ENCODE data around the gene NUDT14. TPM values are rescaled to one million over a fixed set of nuclear protein-coding genes. Genes with fewer than 3 reads are reported as not detected.

Gene NUDT14
- total and polyA plus RNA-seq, 2 donors = 17.2 to 18.1 TPM

DNA sequence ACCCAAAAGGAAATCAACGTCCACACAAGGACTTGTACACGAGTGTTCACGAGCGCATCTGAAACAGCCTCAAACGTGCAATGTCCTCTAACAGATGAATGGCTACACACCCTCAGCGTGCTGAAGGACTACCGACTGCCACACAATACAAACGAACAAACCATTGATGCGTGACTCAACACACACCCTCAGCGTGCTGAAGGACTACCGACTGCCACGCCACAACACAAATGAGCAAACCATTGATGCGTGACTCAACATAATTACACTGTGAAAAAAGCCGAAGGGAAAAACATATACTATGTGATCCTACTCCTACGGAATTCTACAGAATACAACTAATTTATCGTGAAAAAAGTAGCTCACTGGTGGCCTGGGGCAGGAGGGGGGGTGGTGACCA is 42.1 kb upstream of the NUDT14 start:
- DNase-seq (ENCODE audit: low read depth in 6 of 9, low spot score in 9 of 9) = no peak
- H3K36me3 ChIP-seq (ENCODE audit: control insufficient read depth in 2 of 2, insufficient read depth in 2 of 2, low read length in 1 of 2) = peaks cover 28 to 57% of the 10 kb centered on the region in 2 donors
- 95% methylated on average over 16 of the region's 16 CpGs for WGBS
- H3K4me1 ChIP-seq (ENCODE audit: control insufficient read depth in 2 of 2, insufficient read depth in 2 of 2, low read length in 2 of 2) = no peaks in the 10 kb centered on the region
- H3K4me3 ChIP-seq (ENCODE audit: low read length in 2 of 2) = no peak overlapping the region
- no peaks in the 10 kb centered on the region for H3K27me3 ChIP-seq (ENCODE audit: control insufficient read depth in 2 of 2, insufficient read depth in 1 of 2, low read length in 1 of 2)
- H3K27ac ChIP-seq (ENCODE audit: low read depth in 1 of 2, low read length in 1 of 2) = no peak overlapping the region
- no peaks in the 10 kb centered on the region for H3K9me3 ChIP-seq (ENCODE audit: control insufficient read depth in 2 of 2, insufficient read depth in 1 of 2, low read length in 1 of 2)

DNA sequence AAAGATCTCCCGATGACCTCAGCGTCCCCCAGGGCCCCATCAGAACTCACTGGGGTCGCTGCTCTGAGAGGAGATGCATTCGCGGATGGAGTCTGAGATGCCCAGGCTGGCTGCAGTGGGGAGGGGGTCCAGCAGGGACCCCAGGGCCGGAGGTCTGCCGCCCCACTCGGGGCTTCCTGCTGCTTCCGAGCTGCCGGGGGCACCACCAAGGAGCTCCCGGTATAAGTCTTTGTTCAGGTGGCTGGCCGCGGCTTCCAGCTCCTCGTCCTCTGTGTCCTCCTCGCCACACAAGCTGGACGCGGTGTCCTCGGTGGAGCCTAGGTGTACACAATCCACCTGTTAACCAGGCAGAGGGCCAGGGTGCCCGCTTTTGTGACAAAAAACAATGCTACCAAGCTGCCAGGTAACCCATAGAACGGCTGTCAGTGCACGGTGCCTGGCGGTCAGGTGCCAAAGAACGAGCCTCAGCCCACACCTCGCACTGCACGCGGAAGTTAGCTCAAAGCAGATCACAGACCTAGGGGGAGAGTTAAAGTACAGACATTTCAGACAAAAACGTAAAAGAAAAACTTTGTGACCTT is 40.6 kb upstream of the NUDT14 start:
- Histone ChIP-seq H3K27ac (ENCODE audit: low read depth in 1 of 2, low read length in 1 of 2) (no peak overlapping the region), H3K36me3 (ENCODE audit: control insufficient read depth in 2 of 2, insufficient read depth in 2 of 2, low read length in 1 of 2) (peaks cover 35 to 69% of the 10 kb centered on the region in 2 donors), H3K9me3 (ENCODE audit: control insufficient read depth in 2 of 2, insufficient read depth in 1 of 2, low read length in 1 of 2) (no peaks in the 10 kb centered on the region), H3K4me1 (ENCODE audit: control insufficient read depth in 2 of 2, insufficient read depth in 2 of 2, low read length in 2 of 2) (no peaks in the 10 kb centered on the region), H3K27me3 (ENCODE audit: control insufficient read depth in 2 of 2, insufficient read depth in 1 of 2, low read length in 1 of 2) (no peaks in the 10 kb centered on the region), H3K4me3 (ENCODE audit: low read length in 2 of 2) (no peak overlapping the region)
- 98% methylated on average over 27 of the region's 27 CpGs for WGBS
- DNase-seq (ENCODE audit: low read depth in 6 of 9, low spot score in 9 of 9) = no peak

DNA sequence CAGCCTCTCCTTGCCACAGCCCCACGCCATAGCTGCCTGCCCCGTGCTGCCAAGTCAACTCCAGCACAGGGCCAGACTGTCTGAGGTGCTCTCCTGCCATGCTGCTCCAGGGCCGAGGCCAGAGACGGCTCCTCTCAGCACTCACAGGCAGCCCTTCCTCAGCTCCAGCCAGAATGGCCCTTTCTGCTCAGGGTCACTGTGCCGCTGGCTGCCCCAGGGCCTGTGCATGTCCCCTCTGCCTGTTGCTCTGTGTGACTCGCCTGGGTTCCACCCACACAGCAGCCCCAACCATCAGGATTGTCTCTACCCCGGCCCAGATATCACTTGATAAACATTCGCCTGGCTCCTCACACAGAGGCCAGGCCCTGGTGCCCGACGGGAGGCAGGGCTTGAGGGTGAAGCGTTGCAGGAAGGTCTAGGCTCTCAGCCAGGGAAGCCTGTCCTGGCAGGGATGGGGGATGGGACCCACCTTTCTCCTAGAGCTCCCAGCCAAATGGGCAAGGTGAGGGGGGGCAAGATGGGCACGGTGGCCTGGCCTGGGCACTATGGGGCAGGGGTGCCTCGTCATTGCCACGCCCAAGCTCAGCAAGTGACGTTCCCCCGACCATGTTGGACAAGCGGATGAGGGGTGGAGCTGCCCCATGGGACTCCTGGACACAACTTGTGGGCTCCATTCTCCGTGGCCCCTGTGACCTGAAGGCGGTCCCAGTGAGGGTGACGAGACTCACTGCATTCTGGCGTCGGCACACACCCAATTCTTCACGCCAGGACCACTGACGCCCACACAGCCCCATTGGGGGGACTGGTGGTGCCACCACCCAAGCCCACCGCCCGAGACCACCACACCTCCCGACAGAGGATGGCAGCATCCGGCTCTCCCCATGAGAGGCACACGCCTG is 39.8 kb upstream of the NUDT14 start:
- Histone ChIP-seq H3K4me3 (ENCODE audit: low read length in 2 of 2) (no peak overlapping the region), H3K27me3 (ENCODE audit: control insufficient read depth in 2 of 2, insufficient read depth in 1 of 2, low read length in 1 of 2) (no peaks in the 10 kb centered on the region), H3K27ac (ENCODE audit: low read depth in 1 of 2, low read length in 1 of 2) (no peak overlapping the region), H3K36me3 (ENCODE audit: control insufficient read depth in 2 of 2, insufficient read depth in 2 of 2, low read length in 1 of 2) (peaks cover 35 to 66% of the 10 kb centered on the region in 2 donors), H3K4me1 (ENCODE audit: control insufficient read depth in 2 of 2, insufficient read depth in 2 of 2, low read length in 2 of 2) (no peaks in the 10 kb centered on the region), H3K9me3 (ENCODE audit: control insufficient read depth in 2 of 2, insufficient read depth in 1 of 2, low read length in 1 of 2) (no peaks in the 10 kb centered on the region)
- DNase-seq (ENCODE audit: low read depth in 6 of 9, low spot score in 9 of 9) = no peak
- 98% methylated on average over 29 of the region's 29 CpGs for WGBS

DNA sequence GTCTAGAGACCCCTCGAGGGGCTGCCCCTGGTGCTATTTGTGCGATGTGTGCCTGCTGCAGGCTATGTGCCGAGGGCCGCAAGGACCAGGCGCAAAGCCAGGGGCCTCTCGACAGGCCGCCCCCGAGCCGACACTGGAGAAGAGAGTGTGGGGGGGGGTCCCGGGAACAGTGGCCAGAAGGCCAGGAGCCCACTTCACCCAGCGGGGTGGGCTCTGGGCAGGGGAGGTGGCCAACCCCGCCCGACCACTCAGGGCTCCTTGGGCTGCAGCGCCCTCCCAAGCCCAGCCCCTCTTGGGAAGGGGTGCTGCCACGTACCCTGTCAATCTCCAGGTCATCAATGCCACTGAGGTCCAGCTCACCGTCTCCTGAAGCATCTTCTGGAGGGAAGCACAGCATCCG is 38.6 kb upstream of the NUDT14 start:
- Histone ChIP-seq H3K4me1 (ENCODE audit: control insufficient read depth in 2 of 2, insufficient read depth in 2 of 2, low read length in 2 of 2) (no peaks in the 10 kb centered on the region), H3K27me3 (ENCODE audit: control insufficient read depth in 2 of 2, insufficient read depth in 1 of 2, low read length in 1 of 2) (no peaks in the 10 kb centered on the region), H3K27ac (ENCODE audit: low read depth in 1 of 2, low read length in 1 of 2) (no peak overlapping the region), H3K9me3 (ENCODE audit: control insufficient read depth in 2 of 2, insufficient read depth in 1 of 2, low read length in 1 of 2) (no peaks in the 10 kb centered on the region), H3K4me3 (ENCODE audit: low read length in 2 of 2) (no peak overlapping the region), H3K36me3 (ENCODE audit: control insufficient read depth in 2 of 2, insufficient read depth in 2 of 2, low read length in 1 of 2) (peaks cover 35 to 58% of the 10 kb centered on the region in 2 donors)
- 99% methylated on average over 17 of the region's 17 CpGs for WGBS
- DNase-seq (ENCODE audit: low read depth in 6 of 9, low spot score in 9 of 9) = no peak

DNA sequence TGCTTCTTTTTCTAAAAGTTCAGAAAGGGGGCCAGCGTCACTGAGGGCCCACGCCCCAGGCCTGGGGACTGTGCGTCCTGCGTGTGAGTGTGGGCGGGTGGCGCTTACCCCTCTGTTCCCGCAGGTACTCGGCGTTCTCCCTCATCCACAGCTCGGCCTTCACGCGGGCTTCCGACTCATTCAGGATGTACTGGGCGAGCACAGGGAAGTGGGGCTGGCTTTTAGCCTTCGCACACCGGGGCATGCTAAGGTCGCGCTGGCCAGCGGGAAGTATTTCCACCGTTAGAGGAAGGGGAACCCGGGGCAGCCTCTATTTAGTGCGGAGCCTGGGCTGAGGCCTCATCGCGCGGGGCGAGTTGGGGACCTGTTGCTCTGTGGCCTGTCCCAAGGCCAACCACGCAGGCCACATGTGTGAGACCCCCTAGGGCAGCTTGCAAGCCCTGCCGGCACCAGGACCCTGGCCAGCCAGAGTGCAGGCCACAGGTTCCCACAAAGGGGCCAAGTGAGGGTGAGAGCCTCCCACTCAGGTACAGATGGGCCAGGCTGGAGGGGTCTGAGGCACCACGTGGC is 38.0 kb upstream of the NUDT14 start:
- Histone ChIP-seq H3K27ac (ENCODE audit: low read depth in 1 of 2, low read length in 1 of 2) (no peak overlapping the region), H3K4me3 (ENCODE audit: low read length in 2 of 2) (no peak overlapping the region), H3K27me3 (ENCODE audit: control insufficient read depth in 2 of 2, insufficient read depth in 1 of 2, low read length in 1 of 2) (no peaks in the 10 kb centered on the region), H3K36me3 (ENCODE audit: control insufficient read depth in 2 of 2, insufficient read depth in 2 of 2, low read length in 1 of 2) (peaks cover 35 to 53% of the 10 kb centered on the region in 2 donors), H3K9me3 (ENCODE audit: control insufficient read depth in 2 of 2, insufficient read depth in 1 of 2, low read length in 1 of 2) (no peaks in the 10 kb centered on the region), H3K4me1 (ENCODE audit: control insufficient read depth in 2 of 2, insufficient read depth in 2 of 2, low read length in 2 of 2) (no peaks in the 10 kb centered on the region)
- WGBS = 98% methylated on average over 29 of the region's 29 CpGs
- no peak for DNase-seq (ENCODE audit: low read depth in 6 of 9, low spot score in 9 of 9)

DNA sequence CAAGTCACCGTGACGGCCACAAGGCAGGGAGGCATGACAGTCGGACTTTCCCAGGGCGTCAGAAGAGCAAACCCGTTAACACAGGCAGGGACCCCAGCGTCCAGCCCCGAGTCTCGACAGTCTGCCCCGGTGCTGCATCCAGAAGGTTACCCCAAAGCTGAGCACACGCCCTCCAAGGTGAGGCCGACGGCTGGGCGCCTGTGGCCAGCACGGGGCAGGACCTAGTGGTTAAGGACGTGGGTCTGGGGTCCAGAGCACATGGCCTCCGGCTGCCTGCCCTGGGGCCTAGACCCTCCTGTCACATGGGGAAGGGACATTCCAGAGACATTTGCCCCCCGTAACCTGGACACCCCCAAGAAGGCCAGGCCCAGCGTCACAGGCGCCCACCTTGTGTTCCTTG is 37.5 kb upstream of the NUDT14 start:
- Histone ChIP-seq H3K4me3 (ENCODE audit: low read length in 2 of 2) (no peak overlapping the region), H3K27ac (ENCODE audit: low read depth in 1 of 2, low read length in 1 of 2) (no peak overlapping the region), H3K4me1 (ENCODE audit: control insufficient read depth in 2 of 2, insufficient read depth in 2 of 2, low read length in 2 of 2) (no peaks in the 10 kb centered on the region), H3K36me3 (ENCODE audit: control insufficient read depth in 2 of 2, insufficient read depth in 2 of 2, low read length in 1 of 2) (peaks cover 35 to 55% of the 10 kb centered on the region in 2 donors), H3K9me3 (ENCODE audit: control insufficient read depth in 2 of 2, insufficient read depth in 1 of 2, low read length in 1 of 2) (no peaks in the 10 kb centered on the region), H3K27me3 (ENCODE audit: control insufficient read depth in 2 of 2, insufficient read depth in 1 of 2, low read length in 1 of 2) (no peaks in the 10 kb centered on the region)
- no peak for DNase-seq (ENCODE audit: low read depth in 6 of 9, low spot score in 9 of 9)
- WGBS = 97% methylated on average over 19 of the region's 19 CpGs

DNA sequence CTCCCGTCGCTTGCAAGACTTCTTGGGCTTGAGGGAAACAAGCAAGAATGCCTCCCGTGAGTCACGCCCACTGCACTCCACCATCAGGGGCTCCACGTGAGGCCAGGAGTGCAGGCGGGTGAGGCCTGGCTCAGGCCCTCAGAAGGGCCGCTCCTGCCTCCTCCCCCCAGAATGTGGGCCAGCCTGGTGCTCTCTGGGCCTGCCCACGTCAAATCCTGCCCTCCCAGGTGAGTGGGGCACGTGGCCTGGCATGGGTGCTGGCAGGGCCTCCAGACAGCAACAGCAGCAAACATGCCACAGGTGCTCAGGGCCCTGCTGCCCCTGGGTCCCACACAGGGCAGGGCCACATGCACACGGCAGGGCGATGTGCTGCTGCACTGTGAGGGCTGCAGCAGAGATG is 36.7 kb upstream of the NUDT14 start:
- Histone ChIP-seq H3K4me1 (ENCODE audit: control insufficient read depth in 2 of 2, insufficient read depth in 2 of 2, low read length in 2 of 2) (no peaks in the 10 kb centered on the region), H3K36me3 (ENCODE audit: control insufficient read depth in 2 of 2, insufficient read depth in 2 of 2, low read length in 1 of 2) (peaks cover 33 to 60% of the 10 kb centered on the region in 2 donors), H3K9me3 (ENCODE audit: control insufficient read depth in 2 of 2, insufficient read depth in 1 of 2, low read length in 1 of 2) (no peaks in the 10 kb centered on the region), H3K4me3 (ENCODE audit: low read length in 2 of 2) (no peak overlapping the region), H3K27ac (ENCODE audit: low read depth in 1 of 2, low read length in 1 of 2) (no peak overlapping the region), H3K27me3 (ENCODE audit: control insufficient read depth in 2 of 2, insufficient read depth in 1 of 2, low read length in 1 of 2) (no peaks in the 10 kb centered on the region)
- 98% methylated on average over 11 of the region's 11 CpGs for WGBS
- DNase-seq (ENCODE audit: low read depth in 6 of 9, low spot score in 9 of 9) = no peak

DNA sequence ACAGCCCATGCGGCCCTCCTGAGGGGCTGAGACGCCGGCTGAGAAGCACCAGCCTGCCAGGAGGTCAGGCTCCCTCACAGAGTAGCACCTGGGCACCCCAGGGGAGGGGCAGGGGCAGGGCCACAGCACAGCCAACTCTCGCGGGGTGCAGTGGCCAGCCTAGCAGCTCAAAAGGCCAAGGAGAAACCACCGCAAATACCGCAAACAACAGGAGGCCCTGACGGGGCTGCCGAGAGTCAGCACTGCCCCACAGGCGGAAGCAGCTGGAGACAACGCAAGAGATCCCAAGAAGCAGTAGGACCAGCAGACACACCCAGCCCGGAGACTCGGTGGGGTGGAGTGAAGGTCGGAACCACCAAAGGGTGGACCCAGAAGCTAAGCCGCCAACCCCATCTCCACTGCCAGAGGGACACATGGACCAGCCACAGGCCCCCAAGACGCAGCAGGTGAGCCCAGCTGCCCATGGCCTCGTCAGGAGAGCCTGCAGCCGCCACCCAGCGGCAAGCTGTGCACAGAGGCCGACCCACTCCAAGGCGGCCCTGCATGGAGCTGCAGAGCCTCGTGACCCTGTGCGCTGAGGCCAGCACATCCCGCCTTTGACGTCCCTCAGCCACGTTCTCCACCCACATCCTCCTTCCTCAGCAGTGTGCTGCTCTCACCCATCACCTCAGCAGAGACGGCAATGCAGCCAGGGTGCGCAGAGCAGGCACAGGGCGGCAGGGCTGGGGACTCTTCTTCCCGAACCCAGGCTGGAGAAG is 35.6 kb upstream of the NUDT14 start:
- Histone ChIP-seq H3K4me1 (ENCODE audit: control insufficient read depth in 2 of 2, insufficient read depth in 2 of 2, low read length in 2 of 2) (no peaks in the 10 kb centered on the region), H3K9me3 (ENCODE audit: control insufficient read depth in 2 of 2, insufficient read depth in 1 of 2, low read length in 1 of 2) (no peaks in the 10 kb centered on the region), H3K27me3 (ENCODE audit: control insufficient read depth in 2 of 2, insufficient read depth in 1 of 2, low read length in 1 of 2) (no peaks in the 10 kb centered on the region), H3K27ac (ENCODE audit: low read depth in 1 of 2, low read length in 1 of 2) (no peak overlapping the region), H3K36me3 (ENCODE audit: control insufficient read depth in 2 of 2, insufficient read depth in 2 of 2, low read length in 1 of 2) (peaks cover 30 to 57% of the 10 kb centered on the region in 2 donors), H3K4me3 (ENCODE audit: low read length in 2 of 2) (no peak overlapping the region)
- WGBS = 94% methylated on average over 30 of the region's 30 CpGs
- DNase-seq (ENCODE audit: low read depth in 6 of 9, low spot score in 9 of 9) = no peak

DNA sequence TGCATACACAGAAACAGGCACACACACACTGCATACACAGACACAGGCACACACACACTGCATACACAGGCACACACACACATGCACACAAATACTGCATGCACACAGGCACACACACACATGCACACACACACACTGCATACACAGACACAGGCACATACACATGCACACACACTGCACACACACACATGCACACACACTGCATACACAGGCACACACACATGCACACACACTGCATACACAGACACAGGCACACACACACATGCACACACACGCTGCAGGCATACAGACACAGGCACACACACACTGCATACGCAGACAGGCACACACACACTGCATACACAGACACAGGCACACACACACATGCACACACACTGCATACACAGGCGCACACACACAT is 34.5 kb upstream of the NUDT14 start:
- Histone ChIP-seq H3K36me3 (ENCODE audit: control insufficient read depth in 2 of 2, insufficient read depth in 2 of 2, low read length in 1 of 2) (peaks cover 19 to 52% of the 10 kb centered on the region in 2 donors), H3K4me3 (ENCODE audit: low read length in 2 of 2) (no peak overlapping the region), H3K27ac (ENCODE audit: low read depth in 1 of 2, low read length in 1 of 2) (no peak overlapping the region), H3K27me3 (ENCODE audit: control insufficient read depth in 2 of 2, insufficient read depth in 1 of 2, low read length in 1 of 2) (no peaks in the 10 kb centered on the region), H3K4me1 (ENCODE audit: control insufficient read depth in 2 of 2, insufficient read depth in 2 of 2, low read length in 2 of 2) (no peaks in the 10 kb centered on the region), H3K9me3 (ENCODE audit: control insufficient read depth in 2 of 2, insufficient read depth in 1 of 2, low read length in 1 of 2) (no peaks in the 10 kb centered on the region)
- 83% methylated on average over 3 of the region's 3 CpGs for WGBS
- DNase-seq (ENCODE audit: low read depth in 6 of 9, low spot score in 9 of 9) = no peak

All from thymus (tissue), 11 donors.